DMS153 treated with DMSO at 0.1 percent for 48 hours (cell line): ENCODE results near the gene MPST.

Experiments used
- DNase-seq: peaks from one replicate; lab custom pipeline; 2025; ENCODE audit not compliant: unreplicated experiment; lab: John Stamatoyannopoulos, UW

MPST gene

DNA sequence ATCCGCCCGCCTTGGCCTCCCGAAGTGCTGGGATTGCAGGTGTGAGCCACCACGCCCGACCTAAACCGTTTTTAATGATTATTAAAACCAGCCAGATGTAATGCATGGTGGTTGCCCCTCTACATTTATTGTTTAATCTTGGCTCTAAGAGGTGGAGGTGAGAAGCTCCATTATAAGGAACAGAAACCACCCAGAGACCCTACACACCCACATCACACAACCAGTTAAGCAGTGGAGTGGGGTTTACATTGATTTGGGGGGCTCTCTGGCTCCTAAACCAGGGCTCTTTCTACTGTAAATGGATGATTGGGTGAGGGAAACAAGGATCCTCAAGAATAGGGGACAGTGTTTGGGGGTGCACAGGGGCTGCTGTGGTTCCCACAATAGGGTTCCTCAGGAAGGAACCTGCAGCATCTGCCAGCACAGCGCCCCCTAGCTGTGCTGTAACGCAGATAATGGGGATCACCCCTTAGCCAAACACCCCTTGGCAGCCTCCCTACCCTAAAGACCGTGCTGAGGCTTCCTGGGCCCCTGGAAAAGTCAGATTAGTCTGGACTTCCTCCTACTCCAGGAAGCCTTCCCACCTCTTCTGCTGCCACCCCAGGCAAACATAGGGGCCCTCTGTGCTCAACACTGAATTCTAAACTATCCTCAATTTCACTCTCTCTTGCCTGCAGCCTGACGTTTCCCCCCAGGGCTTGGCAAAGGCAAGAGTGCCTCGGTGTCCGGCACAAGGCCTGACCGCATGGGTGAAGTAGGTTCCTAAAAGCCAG is 2.4 kb downstream of the MPST start:
- no peak for DNase-seq

DNA sequence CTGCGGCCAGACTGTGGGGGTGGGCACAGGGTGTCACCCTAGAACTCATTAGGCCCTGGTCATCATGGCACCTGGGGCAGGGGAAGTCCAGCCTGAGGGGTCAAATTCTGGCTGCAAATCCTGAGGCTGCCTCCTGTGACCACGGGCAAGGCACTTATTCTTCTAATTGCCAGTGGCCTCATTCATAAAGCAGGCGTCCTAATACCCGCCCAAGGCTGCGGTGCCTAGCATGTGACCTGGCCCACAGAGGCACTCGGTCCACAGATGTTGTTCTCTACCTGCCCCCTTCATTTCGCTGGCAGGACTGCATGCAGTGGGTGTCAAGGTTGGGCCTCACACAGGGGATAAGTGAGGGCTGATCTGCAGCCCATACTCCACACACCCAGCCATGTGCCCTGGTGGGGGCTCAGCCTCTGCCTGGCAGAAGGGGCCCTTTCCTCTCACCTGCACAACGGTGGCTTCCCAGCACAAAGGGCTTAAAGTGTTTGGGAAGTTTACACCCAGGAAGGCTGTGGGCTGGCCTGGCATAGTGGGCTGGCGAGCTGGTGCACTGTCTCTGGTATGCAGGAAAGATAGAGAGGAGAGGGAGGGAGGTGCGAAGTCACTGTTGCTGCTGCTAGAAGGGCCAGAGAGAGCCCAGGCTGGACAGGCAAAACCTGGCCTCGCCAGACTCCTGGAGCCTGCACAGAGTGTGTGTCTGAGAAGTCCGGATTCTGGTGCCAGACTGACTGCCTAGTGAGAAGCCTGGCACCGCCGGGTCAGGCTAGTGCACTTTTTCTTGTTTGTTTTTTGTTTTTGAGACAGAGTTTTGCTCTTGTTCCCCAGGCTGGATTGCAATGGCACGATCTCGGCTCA is 3.2 kb downstream of the MPST start:
- no peak for DNase-seq

DNA sequence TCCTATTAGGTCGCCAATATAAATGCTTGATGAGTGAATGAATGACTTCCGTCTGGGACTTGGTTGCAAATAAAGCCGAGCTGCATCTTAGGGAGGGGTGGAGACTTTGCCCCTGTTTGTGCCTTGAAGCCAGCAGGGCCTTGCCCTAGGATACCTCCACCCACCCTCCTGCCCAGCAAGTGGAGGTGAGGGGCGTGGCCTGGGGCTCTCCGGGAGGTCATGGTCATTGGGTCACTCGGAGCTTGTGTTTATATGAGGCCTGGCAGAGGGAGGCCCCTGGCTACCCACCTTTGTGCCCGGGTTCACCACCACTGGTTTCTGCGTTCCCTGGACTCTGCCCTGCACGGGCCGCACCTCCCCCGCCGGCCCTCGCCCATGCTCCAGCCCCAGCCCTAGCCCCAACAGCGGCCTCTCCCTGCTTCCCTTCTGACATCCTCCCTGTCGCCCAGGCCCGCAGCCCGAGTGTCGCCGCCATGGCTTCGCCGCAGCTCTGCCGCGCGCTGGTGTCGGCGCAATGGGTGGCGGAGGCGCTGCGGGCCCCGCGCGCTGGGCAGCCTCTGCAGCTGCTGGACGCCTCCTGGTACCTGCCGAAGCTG is 4.3 kb downstream of the MPST start:
- DNase-seq = no peak

DNA sequence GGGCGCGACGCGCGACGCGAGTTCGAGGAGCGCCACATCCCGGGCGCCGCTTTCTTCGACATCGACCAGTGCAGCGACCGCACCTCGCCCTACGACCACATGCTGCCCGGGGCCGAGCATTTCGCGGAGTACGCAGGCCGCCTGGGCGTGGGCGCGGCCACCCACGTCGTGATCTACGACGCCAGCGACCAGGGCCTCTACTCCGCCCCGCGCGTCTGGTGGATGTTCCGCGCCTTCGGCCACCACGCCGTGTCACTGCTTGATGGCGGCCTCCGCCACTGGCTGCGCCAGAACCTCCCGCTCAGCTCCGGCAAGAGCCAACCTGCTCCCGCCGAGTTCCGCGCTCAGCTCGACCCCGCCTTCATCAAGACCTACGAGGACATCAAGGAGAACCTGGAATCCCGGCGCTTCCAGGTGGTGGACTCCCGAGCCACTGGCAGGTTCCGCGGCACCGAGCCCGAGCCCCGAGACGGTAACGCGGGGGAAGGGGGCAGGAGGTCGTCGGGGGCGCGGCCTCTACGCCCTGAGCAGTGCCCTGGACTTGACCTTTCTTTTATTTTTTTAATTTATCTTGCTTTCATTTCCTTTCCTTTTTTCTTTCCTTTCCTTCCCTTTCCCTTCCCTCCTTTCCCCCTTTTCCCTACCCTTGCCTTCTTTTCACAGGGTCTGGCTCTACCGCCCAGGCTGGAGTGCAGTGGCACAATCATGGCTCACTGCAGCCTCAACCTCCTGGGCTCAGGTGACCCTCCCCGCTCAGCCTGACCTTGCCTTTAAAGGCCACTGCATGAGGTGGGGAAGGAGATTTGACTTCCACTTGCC is 5.0 kb downstream of the MPST start:
- DNase-seq = no peak

DNA sequence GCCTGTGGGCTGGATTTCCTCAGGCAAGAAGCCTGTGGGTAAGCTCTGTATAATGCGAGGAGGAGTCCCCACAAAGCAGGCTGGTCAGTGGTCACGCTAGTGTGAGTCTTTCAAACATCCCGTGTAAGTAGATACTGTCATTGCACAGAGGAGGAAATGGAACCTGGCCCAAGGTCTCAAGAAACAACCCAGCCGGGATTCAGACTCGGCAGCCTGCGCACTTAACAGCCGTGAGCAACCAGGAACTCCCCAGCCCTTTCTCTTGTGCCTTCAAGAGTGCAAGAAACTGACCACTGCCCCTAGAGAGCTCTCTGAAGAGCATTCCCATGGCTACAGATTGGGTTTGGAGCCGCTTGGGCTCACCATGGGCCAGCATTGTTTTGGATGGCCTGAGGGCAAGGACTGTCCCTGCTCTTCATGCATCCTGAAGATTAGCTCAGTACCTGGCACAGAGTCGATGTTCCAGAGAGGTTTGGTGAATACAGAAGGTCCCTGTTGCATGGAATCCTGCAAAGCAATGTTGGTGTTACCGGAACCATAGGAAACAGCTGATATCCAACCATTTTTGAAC is 6.0 kb downstream of the MPST start:
- no peak for DNase-seq

DNA sequence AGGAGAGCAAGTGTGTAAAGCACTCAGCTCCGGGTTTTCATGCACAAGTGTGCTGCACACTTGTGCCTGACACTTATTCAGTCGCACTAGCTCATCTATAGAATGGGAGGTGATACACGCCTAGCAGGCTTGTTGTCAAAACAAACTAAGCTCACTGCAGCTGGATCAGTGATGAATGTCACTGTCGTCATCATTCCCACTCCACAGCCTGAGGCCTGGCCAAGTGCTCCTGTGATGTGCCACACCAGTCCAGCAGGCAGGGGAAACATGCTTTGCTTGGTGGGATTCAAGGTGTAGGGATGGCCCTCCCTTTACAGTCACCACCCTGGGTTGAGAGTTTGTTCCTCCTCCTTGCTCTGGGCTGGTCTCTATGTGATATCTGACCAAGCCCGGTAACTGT is 6.8 kb downstream of the MPST start:
- DNase-seq = no peak

DNA sequence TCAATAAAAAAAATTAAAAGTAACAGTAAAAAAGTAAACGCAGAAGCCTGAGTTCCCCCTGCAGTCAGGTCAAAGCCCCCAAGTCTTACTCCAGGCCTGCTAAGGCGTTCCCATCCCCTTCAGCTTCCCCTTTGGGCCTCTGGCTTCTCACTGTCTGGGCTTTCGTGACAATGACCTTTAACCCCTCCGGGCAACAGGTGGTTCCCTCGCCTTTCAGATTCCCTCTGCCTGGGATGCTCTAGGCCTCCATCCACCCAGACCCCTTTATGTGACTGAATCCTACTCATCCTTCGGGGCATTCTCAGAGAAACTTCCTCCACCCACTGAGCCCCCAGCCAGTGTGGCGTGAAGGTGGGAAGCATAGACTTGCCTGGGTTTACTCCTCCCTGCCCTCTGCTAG is 8.0 kb downstream of the MPST start:
- no peak for DNase-seq

DNA sequence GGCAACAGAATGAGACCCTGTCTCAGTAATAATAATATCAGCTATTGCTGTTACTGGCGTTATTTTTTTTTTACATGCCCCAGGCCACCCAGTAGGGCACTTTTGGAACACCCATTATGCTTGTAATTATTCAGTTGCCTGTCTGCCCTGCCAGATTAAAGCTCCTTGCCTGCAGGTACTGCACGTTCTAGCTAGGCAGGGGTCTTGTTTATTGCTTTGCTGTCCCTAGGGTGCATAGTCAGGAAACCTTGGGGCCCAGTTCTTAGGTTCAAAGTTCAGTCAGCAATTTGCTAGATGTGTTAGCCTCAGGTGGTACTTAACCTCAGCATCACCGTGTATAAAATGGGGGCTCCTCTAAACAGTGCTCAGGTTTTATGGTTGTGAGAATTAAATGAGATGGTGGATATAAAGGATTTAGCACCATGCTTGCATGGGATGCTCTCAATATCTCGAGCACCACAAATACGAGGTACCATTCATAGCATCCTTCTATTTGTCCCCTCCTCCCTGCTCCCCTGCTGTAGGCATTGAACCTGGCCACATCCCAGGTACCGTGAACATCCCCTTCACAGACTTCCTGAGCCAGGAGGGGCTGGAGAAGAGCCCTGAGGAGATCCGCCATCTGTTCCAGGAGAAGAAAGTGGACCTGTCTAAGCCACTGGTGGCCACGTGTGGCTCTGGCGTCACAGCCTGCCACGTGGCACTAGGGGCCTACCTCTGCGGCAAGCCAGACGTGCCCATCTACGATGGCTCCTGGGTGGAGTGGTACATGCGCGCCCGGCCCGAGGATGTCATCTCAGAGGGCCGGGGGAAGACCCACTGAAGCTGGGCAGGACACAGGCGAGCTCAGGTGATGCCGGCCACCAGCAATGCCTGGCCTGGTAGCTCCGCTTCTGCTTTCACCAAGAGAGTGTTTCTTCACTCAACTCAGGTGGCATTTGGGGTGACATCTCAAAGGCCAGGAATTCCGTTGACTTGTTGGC is 9.4 kb downstream of the MPST start:
- no peak for DNase-seq

DNA sequence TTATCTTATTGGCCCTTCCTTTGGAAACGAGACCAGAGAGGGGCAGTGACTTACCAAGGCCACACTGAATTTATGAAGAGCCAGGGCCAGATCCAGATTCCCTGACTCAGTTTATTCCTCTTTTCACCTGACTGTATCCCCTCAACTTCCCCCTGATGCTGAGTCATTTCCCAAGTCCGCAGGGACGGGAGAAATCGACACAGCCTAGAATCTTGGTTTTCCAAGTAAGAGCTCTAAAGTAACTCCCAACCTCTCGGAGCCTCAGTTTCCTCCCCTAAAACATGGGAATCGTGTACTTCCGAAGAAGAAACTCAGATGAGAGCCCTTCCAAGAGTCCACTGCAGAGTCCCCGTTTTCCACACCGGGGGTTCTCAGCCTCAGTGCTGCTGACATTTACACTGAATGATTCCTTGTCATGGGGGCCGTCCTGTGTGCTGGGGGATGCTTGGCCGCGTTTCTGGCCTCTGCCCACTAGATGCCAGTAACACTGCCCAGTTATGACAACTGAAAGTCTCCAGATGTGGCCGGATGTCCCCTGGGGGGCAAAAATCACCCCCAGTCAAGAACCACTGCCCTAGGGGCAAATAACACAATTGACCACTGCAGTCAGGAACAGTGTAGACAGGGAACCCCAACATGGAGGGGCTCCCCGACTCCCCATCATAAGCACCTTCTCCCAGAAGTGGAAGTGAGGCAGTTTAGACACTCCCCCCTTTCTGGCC is 11.2 kb downstream of the MPST start:
- DNase-seq = no peak

DNA sequence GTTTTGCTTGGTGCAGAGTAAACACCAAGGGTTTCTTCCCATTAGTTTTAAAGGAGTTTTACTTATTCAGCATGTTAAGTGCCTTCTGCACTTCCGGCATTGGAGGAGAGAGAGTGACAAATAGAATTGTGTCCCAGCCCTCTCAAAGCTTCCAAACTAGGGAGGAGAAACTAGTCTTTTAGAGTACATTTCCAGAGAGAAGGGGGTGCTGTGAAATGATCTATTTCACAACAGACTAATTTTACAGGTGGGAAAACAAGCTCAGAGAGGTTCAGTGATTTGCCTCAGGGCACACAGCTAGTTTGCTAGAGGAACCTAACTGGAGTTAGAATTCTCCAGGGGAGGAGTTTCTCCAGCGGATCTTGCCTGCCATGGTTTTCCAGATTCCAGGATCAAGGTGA is 12.6 kb downstream of the MPST start:
- no peak for DNase-seq

DNA sequence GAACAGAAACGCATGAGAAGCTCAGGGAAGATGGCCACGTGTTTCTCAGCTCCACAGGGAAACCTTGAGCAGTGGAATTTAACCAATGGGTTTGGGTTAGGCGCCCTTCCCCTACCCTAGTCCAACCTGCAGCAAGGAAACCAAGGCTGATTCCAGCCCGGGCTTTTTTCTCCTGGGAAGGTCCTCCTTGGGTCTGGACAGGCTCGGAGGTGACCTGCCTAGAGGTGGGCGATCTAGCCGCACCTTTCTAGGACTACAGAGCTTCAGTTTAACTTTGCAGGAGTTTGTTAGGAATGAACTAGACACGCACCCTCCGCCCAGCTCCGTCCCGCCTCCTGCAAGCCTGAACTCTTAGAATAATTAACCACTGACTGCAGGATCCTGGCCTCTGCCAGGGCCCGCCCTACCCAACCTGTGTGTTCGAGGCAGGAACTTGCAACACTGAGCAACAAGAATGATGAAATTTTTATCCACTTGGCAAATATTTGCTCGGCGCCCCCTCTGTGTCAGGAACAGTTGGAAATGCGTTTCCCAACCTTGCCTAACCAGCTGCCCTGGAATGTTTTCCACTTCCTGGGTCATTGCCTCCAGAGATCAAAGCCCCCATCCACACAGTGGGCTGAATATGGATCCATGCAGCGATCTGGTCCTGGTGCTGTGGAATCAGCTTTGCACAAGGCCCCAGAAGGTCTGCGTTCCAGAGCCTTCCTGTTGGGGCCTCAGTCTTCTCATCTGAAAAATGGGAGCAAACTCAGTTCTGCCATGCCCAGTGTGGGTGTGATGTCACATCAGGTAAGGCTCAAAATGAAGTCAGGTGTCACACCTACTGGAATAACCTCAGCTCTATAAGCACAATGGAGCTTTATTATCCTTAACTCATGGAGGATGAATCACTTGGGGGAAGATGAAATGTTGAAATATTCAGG is 13.3 kb downstream of the MPST start:
- no peak for DNase-seq

DNA sequence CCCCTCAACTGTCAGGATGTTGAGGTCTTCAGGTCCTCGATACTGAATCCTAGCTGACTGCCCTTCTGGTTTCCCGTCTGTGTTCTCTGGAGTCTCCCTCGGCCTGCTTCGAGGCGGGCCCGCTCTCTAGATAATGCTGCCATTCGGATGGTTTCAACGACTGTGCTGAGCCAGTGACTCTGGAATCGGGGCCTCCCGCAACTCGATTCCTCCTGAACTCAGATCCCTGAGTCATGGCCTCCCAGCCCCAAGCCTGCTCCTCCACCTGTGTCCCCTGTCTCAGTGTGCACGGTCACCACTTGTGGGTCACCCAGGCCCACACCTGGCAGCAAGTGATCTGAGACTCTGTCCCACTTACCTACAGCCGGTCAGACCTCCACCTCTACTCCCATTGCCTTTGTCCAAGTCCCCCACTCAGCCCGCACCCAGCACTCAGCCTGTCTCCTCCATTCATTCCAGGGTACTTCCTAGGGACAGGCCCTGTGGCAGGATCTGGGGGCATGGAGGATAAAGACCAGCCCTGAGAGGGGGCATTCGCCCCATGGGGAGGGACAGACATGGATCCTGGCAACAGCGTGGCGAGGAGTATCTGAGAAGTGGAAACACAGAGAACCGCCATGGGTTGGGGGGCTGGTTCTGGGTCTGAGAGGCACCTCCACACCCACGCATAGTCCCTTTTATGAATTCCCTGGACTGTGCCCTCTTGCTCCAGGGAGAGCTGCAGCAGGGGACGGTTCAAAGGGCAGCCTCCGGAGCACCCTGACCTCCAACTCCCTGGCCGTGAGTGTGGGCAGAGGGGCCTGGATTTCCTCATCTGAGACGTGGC is 14.3 kb downstream of the MPST start:
- no peak for DNase-seq

DNA sequence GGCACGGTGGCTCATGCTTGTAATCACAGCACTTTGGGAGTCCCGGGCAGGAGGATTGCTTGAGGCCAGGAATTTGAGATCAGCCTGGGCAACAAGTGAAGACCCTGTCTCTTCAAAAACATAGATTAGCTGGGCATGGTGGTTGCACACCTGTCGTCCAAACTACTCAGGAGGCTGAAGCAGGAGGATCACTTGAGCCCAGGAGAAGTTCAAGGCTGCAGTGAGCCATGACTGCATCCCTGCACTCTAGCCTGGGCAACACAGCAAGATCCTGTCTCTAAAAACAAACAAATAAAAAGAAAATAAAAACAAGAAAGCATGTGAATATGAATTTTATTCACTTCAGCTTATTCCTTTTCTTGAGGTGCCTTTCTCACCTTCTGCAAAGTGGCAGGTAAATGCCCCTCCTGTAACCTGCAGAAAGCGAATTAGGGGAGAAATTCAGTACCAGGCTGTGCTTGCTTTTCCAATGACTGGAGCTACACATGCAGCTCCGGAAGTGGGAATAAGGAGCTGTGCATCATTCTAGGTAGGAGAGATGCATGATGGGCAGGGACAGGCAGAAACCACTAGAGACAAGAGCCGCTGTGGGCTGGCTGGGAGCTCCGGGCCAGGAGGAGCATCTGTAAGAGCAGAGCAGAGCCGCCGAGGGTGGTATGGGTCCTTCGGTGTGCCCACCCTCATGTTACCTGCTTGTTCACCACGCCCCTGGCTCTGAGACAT is 17.3 kb downstream of the MPST start:
- no peak for DNase-seq

DNA sequence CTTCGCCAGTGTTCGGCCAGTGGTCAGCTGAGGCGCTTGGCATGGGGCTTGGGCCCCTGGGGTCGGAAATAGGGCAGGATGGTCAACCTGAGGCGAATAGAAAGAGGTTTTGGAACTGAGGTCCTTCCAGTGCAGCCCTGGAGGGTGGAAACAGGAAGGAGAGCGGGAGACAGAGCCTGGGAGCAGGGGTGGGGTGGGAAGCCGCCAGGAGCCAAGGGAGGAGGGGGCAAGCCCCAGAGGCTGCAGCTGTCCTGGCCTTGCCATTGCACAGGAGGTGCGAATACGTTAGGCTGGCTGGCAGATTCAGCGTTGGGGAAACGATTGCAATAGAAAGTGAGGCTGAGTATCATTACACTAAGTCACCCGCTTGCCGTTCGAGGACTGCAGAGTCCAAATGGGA is 18.1 kb downstream of the MPST start:
- DNase-seq = no peak

DNA sequence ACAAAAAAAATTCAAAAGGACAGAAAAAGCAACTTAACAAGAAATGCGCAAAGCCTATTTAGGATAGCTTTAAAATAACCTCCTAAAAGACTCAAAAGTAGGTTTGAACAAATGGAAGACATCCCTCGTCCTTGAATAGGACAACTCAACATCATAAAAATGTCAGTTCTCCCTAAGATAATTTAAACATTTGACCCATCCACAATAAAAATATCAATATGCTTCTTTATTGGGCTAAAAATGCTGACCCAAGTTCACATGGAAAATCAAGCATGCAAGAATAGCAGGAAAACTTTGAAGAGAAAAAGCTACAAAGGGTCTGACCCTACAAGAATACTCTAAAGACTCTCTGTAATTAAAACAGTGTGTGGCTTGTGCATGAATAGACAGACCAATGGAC is 19.9 kb downstream of the MPST start:
- DNase-seq = no peak

DNA sequence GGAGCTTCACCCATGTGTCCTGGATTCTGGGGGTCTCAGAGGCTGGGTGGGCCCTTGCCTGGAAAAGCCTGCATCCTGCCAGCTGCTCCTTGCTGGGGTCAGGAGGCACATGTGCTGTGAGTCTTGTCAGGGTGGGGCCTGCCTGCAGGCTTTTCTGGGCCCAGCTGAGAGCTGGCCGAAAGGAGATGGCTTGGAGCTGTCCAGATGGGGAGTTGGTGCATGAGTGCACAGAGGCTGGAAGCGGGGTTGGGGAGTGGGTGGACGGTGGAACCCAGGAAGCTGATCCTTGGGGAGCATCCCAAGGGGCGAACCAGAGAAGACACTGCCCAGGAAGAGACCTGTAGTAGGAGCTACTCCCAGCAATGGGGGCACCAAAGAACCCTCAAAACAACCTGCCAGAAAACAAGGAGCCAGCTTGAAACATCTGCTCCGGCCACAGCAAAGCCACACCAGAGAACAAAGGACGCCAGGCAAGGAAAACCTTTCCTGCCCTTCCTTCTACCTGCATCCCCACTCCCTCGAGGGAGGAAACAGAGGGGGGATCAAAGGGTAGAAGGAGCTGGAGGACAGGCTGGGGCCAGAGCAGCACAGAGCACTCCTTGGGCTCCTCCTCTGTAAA is 23.8 kb downstream of the MPST start:
- DNase-seq = no peak
